Esophagus squamous epithelium (tissue), 4 donors: Measurements from ENCODE around the gene RNU6-9.

ENCODE experiments used
- CTCF ChIP-seq, 6 experiments: fragments of 450-650 bp in 4 of 6; fragments of 200-600 bp in 2 of 6; sonication (generic) in 2 of 6; IDR thresholded peaks; one replicate each; pipeline ENCODE4 v1.5.1; 2016 to 2019; ENCODE audit warnings: antibody characterized with exemption in 6 of 6, mild to moderate bottlenecking in 4 of 6, moderate library complexity in 4 of 6
- POLR2A ChIP-seq, 4 donors: fragments of 450-650 bp; IDR thresholded peaks; one replicate each; pipeline ENCODE4 v1.6.1; 2017; ENCODE audit warnings: antibody characterized with exemption in 4 of 4, mild to moderate bottlenecking in 4 of 4, moderate library complexity in 3 of 4

- TF ChIP-seq CTCF (IDR thresholded peaks at IDR 0.05) (no peak), POLR2A (IDR thresholded peaks at IDR 0.05) (no peak)
Observed at GRCh38 chr19:900302-901111, 7.2 kb downstream of the RNU6-9 start.
